ENCODE data around the gene NOX5.

NOX5 gene

GRCh38 chr15:69086427-69087204 lies 72.1 kb downstream of the NOX5 start:
- peak overlapping the region; percentile 74 for H3K4me2 ChIP-seq
- H3K4me3 ChIP-seq: no peak overlapping the region
- H3K9me3 ChIP-seq: no peaks in the 10 kb centered on the region
- H3K27ac ChIP-seq: no peak overlapping the region
- no peak for TF ChIP-seq Cebpa-rat (IDR thresholded peaks at IDR 0.05)
- H3K27me3 ChIP-seq: no peaks in the 10 kb centered on the region
- H3K9ac ChIP-seq: no peak overlapping the region
- peaks cover 64% of the 10 kb centered on the region for H3K4me1 ChIP-seq
- H4K20me1 ChIP-seq: no peaks in the 10 kb centered on the region
- H3K36me3 ChIP-seq: no peaks in the 10 kb centered on the region

GRCh38 chr15:69087366-69087976 lies 73.0 kb downstream of the NOX5 start:
- H3K4me1 ChIP-seq: peaks cover 64% of the 10 kb centered on the region
- H3K9me3 ChIP-seq: no peaks in the 10 kb centered on the region
- peak overlapping the region; percentile 74 for H3K4me2 ChIP-seq
- H3K27me3 ChIP-seq: no peaks in the 10 kb centered on the region
- TF ChIP-seq Cebpa-rat (IDR thresholded peaks at IDR 0.05): no peak
- H3K4me3 ChIP-seq: no peak overlapping the region
- H4K20me1 ChIP-seq: no peaks in the 10 kb centered on the region
- H3K36me3 ChIP-seq: no peaks in the 10 kb centered on the region
- H3K9ac ChIP-seq: no peak overlapping the region
- no peak overlapping the region for H3K27ac ChIP-seq

GRCh38 chr15:69088300-69088965 lies 73.9 kb downstream of the NOX5 start:
- peaks cover 64% of the 10 kb centered on the region for H3K4me1 ChIP-seq
- H3K9me3 ChIP-seq: no peaks in the 10 kb centered on the region
- H3K4me2 ChIP-seq: peak overlapping the region; percentile 74
- H3K9ac ChIP-seq: no peak overlapping the region
- H3K27ac ChIP-seq: no peak overlapping the region; the same call in 1 of the 2 replicates
- no peak for TF ChIP-seq Cebpa-rat (IDR thresholded peaks at IDR 0.05)
- H3K27me3 ChIP-seq: no peaks in the 10 kb centered on the region
- no peak overlapping the region for H3K4me3 ChIP-seq
- H3K36me3 ChIP-seq: no peaks in the 10 kb centered on the region
- H4K20me1 ChIP-seq: no peaks in the 10 kb centered on the region

- peaks cover 63% of the 10 kb centered on the region for H3K4me1 ChIP-seq
- H3K4me3 ChIP-seq: no peak overlapping the region
- no peaks in the 10 kb centered on the region for H3K27me3 ChIP-seq
- H3K9me3 ChIP-seq: no peaks in the 10 kb centered on the region
- H3K27ac ChIP-seq: no peak overlapping the region
- peak overlapping the region; percentile 74 for H3K4me2 ChIP-seq
- H3K36me3 ChIP-seq: no peaks in the 10 kb centered on the region
- H3K9ac ChIP-seq: no peak overlapping the region
- no peak for TF ChIP-seq Cebpa-rat (IDR thresholded peaks at IDR 0.05)
- no peaks in the 10 kb centered on the region for H4K20me1 ChIP-seq
These were observed 74.8 kb downstream of the NOX5 start for GRCh38 chr15:69089258-69089657.

GRCh38 chr15:69090197-69090948 lies 75.9 kb downstream of the NOX5 start:
- Histone ChIP-seq H3K9me3 (no peaks in the 10 kb centered on the region), H3K4me1 (peaks cover 53% of the 10 kb centered on the region), H4K20me1 (no peaks in the 10 kb centered on the region), H3K27ac (no peak overlapping the region), H3K27me3 (no peaks in the 10 kb centered on the region), H3K36me3 (no peaks in the 10 kb centered on the region), H3K4me3 (no peak overlapping the region), H3K4me2 (peak overlapping the region; percentile 74; the same call in 1 of the 2 replicates), H3K9ac (no peak overlapping the region)
- TF ChIP-seq Cebpa-rat (IDR thresholded peaks at IDR 0.05): no peak

- Histone ChIP-seq H3K4me3 (no peak overlapping the region), H3K4me2 (no peak overlapping the region), H3K36me3 (no peaks in the 10 kb centered on the region), H3K27ac (no peak overlapping the region), H4K20me1 (no peaks in the 10 kb centered on the region), H3K27me3 (no peaks in the 10 kb centered on the region), H3K4me1 (peaks cover 50% of the 10 kb centered on the region), H3K9me3 (no peaks in the 10 kb centered on the region), H3K9ac (no peak overlapping the region)
- TF ChIP-seq Cebpa-rat (IDR thresholded peaks at IDR 0.05): no peak
These were observed 77.2 kb downstream of the NOX5 start for GRCh38 chr15:69091654-69092053.

GRCh38 chr15:69092159-69092558 lies 77.7 kb downstream of the NOX5 start:
- Histone ChIP-seq H4K20me1 (no peaks in the 10 kb centered on the region), H3K4me1 (peaks cover 45% of the 10 kb centered on the region), H3K27ac (no peak overlapping the region), H3K4me2 (no peak overlapping the region), H3K36me3 (no peaks in the 10 kb centered on the region), H3K9me3 (no peaks in the 10 kb centered on the region), H3K9ac (no peak overlapping the region), H3K4me3 (no peak overlapping the region), H3K27me3 (no peaks in the 10 kb centered on the region)
- TF ChIP-seq Cebpa-rat (IDR thresholded peaks at IDR 0.05): no peak

GRCh38 chr15:69093127-69093526 lies 78.6 kb downstream of the NOX5 start:
- Histone ChIP-seq H3K9me3 (no peaks in the 10 kb centered on the region), H3K36me3 (no peaks in the 10 kb centered on the region), H4K20me1 (no peaks in the 10 kb centered on the region), H3K27me3 (no peaks in the 10 kb centered on the region), H3K4me2 (no peak overlapping the region), H3K9ac (no peak overlapping the region), H3K4me3 (no peak overlapping the region), H3K4me1 (peaks cover 36% of the 10 kb centered on the region), H3K27ac (no peak overlapping the region)
- TF ChIP-seq Cebpa-rat (IDR thresholded peaks at IDR 0.05): no peak

GRCh38 chr15:69093614-69094013 lies 79.1 kb downstream of the NOX5 start:
- no peak overlapping the region for H3K4me3 ChIP-seq
- no peaks in the 10 kb centered on the region for H4K20me1 ChIP-seq
- H3K4me2 ChIP-seq: no peak overlapping the region
- no peaks in the 10 kb centered on the region for H3K36me3 ChIP-seq
- H3K4me1 ChIP-seq: peaks cover 31% of the 10 kb centered on the region
- H3K27me3 ChIP-seq: no peaks in the 10 kb centered on the region
- no peaks in the 10 kb centered on the region for H3K9me3 ChIP-seq
- TF ChIP-seq Cebpa-rat (IDR thresholded peaks at IDR 0.05): no peak
- no peak overlapping the region for H3K27ac ChIP-seq
- H3K9ac ChIP-seq: no peak overlapping the region
